GM18498 (cell line): ENCODE results near the gene RHOU.

Experiments
- ATAC-seq: cut with Tn5 transposase; IDR thresholded peaks from one replicate; pipeline ENCODE4 v1.9.1; 2021; ENCODE audit warnings: mild to moderate bottlenecking, moderate library complexity; ENCODE audit not compliant: unreplicated experiment

The RHOU gene

DNA sequence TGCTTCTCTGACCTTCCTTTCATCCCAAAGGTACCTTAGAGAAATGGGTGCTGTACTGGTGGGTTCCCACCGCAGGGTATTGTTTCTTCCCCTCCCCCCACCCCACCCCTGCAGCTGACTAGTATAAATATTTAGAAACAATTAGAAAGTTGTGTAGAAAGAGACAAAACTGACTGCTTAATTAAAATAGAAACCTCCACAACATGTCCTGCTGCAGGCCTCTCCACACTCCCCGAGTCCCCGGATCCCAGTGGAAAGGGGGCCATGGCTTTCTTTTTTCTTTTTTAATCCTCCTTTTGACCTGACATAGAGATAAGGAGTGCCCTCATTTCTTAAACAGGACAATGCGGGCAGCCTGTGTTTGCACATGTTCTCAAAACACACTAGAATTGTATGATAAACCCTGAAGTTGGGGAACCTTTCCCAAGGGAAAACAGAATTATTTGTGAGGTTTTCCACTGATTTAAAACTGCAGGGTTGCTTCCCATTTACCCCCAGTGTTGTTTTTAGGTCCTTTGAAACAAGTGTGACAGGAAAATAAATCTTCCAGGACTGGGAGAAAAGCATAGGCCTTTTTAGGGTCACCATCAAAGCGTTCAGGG lies 1.7 kb downstream of the RHOU start:
- no peak for ATAC-seq

DNA sequence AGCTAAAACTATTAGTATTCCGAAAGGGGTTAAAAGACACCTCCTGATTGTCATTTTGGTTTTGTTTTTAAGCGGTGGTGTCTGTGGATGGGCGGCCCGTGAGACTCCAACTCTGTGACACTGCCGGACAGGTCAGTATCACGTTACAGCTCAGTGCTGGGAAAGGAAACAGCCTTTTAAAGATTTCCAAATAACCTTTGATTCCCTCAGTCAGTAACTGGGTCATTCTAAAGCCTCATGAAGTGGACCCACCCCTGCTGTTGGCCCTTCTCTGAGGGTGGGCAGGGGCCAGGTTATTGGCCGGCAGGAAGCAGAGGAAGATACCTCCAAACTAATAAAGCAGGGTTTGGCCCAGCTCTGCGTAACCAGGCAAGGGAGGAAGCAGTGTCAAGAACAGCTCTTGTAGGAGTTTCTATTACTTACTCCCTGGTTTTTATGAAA lies 2.3 kb downstream of the RHOU start:
- no peak for ATAC-seq

GRCh38 chr1:228739826-228740225 lies 4.5 kb downstream of the RHOU start:
- ATAC-seq, result no peak

DNA sequence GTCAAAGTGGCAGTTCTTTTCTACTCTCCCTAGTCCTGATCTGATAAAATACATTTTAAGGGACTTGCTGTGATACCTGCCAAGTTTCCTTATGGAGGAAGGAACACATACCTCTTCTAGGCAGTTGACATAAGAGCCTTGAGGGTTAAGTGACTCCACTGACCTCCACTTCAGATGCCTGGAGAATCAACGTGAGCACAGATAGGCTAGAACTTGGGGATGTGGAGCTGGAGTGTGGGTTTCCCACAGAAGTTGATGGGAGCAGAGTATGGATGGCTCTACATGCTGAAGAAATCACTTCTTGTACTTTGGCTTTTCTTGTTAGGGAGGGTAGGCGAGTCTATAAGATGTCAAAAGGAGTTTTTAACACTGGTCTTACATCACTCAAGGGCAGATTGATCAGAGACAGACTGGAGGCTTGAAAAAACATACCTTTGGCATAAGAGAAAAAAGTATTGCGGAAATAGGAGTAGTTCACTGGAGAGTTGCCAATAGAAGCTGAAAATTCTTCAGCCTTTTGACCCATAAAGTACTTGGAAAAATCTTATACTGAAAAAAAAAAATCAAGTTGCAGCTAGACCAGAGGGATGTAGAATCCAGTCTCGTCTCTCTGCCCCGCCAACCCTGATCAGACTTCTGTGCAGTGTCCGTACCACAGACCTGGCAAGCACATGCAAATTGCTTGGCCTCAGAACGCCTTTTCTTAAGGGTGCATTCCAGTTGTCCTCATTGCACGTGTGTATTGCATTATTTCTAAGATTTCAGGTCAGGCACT lies 5.5 kb downstream of the RHOU start:
- ATAC-seq, result no peak

DNA sequence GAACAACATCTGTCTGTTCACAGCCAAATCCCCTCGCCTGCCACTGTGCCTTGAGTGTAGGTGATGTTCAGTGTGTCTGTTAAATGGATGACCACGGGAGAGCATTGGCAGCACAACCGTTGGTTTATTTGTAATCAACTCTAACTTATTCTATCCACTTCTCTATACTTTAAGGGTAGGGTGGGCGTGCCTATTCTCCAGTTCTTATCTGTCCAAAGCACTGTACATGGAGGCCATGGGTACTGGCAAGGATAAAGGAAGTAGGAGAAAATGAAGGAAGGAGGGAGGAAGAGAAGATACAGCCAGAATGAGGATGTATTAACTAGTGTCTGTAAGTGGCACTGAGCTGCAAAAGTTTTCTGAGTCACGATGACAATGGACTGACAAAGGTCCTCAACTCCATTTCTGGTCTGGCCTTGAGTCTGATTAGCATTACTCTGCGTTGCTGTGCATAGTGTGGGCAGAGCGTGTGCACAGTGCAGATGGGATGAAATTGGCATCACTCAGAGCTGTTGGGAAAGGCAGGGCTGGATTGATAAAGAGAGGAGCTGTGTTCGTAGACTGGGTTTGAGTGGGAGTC lies 7.1 kb downstream of the RHOU start:
- ATAC-seq, result no peak

- ATAC-seq, result no peak
Measured at GRCh38 chr1:228743405-228743804, 8.1 kb downstream of the RHOU start.

- no peak for ATAC-seq
Measured at GRCh38 chr1:228744356-228744755, 9.1 kb downstream of the RHOU start.

DNA sequence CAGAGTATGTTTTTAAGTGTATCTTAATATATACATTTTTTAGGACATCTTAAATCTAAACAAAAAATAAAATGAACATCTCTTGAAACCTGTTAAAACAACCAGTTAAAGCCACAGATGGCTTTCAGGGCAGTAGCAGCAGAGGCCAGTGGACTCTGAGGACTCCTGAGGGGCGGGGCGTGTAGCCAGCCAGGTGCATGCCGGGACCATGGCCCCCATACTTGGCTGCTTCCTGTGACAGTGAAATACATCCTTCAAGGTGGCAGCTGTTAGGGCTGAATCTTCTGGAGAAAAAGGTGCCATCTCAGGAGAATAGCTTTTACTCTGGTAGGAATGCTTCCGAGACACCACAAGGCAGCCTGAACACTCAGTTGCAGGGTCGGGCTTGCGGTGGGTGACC lies 9.6 kb downstream of the RHOU start:
- no peak for ATAC-seq

- no peak for ATAC-seq
Measured at GRCh38 chr1:228745497-228745896, 10.2 kb downstream of the RHOU start.

DNA sequence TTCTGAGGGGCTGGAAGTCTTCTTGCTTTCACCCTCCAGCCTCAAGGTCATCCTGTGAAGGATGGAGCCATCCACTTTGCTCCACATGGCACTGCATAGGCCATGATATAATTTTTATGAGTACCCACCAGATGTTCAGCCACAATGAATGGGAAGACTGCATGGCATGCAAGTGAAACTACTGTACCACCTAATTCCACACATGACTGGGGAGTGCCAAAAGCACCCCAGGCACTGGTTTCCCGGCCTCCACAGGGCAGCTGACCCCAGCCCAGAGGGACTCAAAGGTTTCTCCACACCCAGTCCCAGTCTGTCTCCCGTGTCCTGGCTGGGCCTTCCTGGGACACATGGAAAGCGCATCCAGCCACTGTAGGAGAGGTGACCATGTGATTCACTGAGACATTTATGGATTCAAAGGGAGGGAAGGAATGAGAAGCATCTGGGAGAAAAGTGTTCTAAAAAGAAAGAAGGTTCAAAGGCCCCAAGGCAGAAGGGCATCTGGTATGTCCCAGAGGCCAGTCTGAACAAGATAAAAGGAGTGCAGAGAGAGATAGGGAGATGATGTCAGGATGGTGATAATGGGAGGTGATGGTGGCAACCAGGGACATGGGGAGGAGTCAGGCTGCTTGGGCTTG lies 12.1 kb downstream of the RHOU start:
- no peak for ATAC-seq

DNA sequence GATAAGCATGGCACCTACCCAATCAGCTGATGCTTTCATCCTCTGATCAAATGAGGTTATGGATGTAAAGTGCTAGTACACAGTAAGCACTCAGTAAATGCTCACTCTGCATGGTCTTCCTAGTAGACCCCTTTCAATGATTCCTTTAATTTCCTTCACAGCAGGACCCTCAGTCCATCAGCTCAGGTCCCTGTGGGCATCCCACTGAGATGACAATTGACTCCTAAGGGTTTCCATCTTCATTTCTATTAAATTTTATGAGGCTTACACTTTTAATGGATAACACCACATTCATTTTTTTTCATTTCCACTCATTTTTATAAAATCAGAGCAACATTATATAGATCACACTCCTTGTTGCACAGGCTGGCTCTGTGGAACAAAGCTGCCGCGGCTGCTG lies 12.8 kb downstream of the RHOU start:
- no peak for ATAC-seq

- ATAC-seq, result no peak
Measured at GRCh38 chr1:228748431-228748830, 13.2 kb downstream of the RHOU start.

GRCh38 chr1:228749765-228750164 lies 14.5 kb downstream of the RHOU start:
- ATAC-seq, result no peak

DNA sequence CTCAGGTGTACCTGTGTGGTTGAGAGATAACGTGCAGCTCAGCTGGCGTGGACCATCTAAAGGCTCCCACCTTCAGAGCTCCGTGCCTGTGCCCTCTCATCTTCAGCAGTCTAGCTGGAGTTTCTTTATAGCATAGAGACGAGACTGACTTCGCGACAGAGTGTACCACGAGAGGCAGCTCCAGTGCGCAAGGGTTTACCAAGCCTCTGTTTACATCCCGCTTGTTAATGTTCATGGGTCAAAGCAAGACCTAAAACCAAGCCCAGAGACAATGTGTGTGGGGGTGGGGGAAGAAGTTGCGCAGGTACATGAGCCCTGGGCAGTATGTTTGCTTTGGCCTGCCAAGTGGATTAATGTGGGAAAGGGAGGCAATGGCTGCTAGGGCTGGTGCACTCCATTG lies 15.6 kb downstream of the RHOU start:
- no peak for ATAC-seq

DNA sequence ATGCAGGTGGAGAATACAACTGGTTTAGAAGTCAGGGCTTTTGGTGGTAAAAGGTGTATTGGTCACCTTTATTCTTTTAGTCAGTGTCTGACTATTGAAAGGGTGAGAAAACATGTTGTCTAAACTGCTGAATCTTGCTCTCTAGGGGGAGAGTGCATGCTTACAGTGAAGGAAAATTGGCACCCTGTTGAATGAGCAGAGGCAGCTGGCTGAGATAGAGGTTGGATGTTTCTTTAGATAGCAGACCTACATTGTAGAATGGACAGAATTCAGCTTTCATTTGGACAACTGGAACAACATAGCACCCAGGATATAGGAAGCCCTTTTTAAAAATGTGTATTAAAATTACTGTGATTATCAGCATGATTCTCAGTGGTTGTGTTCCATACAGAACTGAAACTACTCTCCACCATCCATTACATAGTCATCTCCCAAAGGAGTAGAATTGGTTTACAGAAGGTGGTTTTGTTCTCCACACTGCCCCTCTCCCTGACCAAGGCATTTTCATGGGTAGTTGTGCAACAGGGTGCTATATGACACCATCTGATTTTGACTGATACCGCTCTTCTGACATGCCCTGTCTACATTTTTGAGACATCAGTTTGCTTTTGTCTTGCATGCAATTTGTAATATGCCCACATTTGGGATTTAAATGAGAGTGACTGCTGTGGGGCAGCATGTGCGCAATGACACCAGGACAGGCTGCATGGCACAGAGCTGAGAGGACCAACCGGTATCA lies 16.2 kb downstream of the RHOU start:
- ATAC-seq, result peak; percentile 48

DNA sequence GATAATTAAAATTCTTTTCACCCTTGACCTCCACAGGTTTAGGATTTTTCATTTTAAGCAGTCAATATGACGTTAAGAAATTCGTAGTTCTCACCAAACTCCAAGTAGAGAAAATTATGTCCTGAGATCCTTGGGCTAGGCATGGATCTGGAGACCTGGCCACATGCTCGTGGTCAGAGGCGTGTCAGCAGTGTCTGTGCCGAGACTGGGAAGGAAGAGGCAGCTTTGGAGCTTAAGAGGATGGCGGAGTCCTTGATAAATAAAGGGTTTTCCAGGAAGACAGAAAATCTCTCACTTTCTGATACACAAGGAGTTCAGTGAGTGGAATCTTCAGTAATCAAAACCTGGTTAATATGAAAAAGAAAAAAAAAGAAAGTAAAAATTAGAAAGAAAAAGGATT lies 17.0 kb downstream of the RHOU start:
- ATAC-seq, result no peak

DNA sequence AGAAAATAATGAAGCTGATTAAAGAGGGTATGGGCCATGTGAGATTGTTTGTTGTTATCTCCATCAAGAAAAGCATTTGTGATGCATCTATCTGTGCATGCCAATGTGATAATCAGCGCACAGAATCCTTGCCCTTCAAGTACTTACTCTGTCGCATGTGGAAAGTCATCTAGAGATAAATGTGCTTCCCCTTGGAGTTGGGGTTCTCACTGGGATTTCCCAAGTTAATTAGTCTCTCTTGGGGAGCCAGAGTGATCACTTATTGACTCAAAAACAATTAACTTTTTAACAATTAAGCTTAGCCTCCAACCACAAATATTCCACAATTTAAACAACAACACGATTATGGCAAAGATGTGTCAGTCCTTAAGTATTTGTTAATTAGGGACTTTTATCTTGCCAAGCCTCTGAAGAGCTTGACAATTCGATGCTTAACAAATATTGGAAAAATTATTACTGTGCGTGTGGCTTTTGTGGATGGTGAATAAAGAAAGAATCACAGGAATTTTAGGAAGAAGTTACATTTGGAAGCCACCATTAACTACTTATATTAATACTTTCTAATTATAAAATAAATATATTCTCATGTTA lies 17.5 kb downstream of the RHOU start:
- no peak for ATAC-seq

DNA sequence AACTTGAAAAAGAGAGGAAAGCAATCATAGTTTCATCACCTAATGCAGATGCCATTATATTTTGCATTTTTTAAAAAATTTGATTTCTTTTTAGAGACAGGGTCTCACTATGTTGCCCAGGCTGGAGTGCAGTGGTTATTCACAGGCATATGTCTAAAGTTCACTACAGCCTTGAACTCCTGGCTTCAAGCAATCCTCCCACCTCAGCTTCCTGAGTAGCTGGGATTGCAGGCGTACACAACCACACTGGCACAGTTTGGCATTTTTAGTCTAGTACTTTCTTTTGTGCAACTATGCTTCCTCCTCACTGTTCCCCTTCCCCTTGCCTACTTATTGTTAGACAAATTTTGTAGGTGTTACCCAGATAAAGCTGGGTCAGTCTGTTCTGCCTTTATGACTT lies 18.0 kb downstream of the RHOU start:
- no peak for ATAC-seq

DNA sequence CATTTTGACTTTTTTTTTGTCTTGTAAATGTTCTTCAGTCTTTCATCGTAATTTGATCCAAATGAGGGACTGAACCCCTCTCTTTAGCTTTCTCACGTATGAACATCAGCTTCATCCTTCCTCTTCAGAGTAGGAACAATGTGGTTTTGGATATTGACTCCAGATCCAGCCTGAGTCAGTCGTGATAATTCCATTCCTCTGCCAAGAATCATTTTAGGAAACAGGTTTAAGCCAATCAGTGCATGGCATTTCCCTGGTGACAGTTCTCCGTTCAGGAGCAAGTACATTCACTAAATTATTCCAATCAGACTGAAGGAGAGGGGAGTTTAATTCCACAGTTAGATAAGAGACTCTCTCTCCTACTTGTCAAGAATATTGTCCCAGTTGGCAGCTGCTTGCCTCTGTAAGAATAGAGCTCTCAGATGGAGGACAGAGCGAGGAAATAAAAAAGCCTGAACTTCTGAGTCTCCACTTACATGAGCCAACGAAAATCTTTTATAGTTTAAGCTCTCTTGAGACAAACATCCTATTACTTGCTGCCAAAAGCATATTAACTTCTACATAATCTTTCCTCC lies 18.6 kb downstream of the RHOU start:
- ATAC-seq, result no peak

DNA sequence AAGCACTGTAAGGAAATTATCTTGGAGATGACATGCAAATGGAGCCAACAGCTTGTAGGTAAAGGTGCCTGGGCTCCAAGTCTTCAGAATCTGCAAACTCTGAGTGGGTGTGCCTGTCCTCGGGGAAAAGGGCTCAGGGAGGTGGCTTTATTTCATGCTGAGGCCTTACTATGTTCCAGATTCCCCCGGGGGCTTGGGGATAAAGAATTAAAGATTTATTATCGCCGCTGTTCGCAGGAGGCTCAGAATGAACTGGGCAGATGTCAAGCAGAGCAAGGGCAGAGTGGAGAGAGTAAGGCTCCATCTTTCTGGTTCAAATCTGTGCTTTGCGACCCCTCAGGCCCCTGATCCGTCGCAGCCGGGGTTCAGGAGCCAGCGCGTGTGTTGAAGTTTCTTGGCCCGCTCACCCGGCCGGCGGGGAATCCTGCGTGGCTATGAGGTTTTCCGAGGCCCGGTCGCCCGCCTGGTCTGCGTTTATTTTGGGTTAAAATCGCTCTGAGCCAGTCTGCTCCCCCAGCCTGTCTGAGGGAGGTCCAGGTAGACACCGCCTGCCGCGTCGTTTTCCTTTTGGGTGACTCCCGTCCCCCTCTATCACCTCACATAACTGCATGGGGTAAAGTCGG lies 19.5 kb downstream of the RHOU start:
- no peak for ATAC-seq
